Measurements from ENCODE around the gene NRXN2.

DNA sequence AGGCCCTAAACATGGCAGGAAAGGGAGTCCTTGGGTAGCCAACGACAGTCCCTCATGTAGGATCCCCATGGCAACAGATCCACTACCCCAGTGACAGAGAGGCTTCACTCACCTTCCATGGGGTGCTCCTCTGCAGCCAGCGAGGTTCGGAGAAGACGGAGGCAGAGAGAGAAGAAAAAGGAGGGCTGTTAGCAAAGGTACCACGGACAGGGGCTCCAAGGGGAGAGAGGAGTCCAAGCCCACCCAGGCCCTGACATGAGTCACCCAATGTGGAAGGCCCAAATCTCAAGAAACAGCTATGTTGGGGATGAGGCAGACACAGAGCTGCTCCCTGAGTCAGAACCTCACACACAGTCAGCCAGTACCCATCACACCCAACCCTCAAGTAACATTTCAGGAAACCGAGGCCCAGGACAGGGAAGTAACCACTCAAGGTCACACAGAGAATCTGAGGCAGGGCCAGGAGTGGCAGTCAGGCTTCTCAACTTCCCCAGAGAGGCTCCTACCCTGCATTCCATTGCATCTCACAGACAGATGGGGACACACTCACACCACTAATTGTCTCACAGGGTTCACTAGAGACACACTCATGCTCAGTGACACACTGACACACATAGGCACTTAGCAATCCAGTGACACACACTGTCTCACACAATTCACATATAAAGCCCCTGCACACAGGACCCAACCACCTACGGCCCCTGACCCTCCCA, 25.2 kb downstream of the NRXN2 start:
- TF ChIP-seq, protein P1, sequence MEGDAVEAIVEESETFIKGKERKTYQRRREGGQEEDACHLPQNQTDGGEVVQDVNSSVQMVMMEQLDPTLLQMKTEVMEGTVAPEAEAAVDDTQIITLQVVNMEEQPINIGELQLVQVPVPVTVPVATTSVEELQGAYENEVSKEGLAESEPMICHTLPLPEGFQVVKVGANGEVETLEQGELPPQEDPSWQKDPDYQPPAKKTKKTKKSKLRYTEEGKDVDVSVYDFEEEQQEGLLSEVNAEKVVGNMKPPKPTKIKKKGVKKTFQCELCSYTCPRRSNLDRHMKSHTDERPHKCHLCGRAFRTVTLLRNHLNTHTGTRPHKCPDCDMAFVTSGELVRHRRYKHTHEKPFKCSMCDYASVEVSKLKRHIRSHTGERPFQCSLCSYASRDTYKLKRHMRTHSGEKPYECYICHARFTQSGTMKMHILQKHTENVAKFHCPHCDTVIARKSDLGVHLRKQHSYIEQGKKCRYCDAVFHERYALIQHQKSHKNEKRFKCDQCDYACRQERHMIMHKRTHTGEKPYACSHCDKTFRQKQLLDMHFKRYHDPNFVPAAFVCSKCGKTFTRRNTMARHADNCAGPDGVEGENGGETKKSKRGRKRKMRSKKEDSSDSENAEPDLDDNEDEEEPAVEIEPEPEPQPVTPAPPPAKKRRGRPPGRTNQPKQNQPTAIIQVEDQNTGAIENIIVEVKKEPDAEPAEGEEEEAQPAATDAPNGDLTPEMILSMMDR (IDR thresholded peaks at IDR 0.05; ENCODE audit: low read depth, low read length, poor library complexity, severe bottlenecking): no peak
- TF ChIP-seq EZH2phosphoT487 (IDR thresholded peaks at IDR 0.05; ENCODE audit: borderline replicate concordance, low read length): no peak
